ENCODE measurements around the gene RREB1. TPM values are rescaled to one million over a fixed set of nuclear protein-coding genes. Genes with fewer than 3 reads are reported as not detected.

RREB1 gene
- total and polyA plus RNA-seq, 2 experiments from 2014 or later: 8.5 to 25.5 TPM

GRCh38 chr6:7268362-7268761, 160.6 kb downstream of the RREB1 start:
- Histone ChIP-seq H4K20me1 (replicated peaks; ENCODE audit: insufficient read depth) (no peaks in the 10 kb centered on the region), H3K79me2 (replicated peaks; ENCODE audit: insufficient read depth) (no peaks in the 10 kb centered on the region), H3K4me3 (no peak overlapping the region), H3K27me3 (ENCODE audit: insufficient read depth) (no peaks in the 10 kb centered on the region), H3K4me1 (ENCODE audit: insufficient read depth) (no peaks in the 10 kb centered on the region), H3K36me3 (ENCODE audit: insufficient read depth) (no peaks in the 10 kb centered on the region), H2AFZ (no peak overlapping the region), H3K4me2 (no peak overlapping the region), H3K27ac (ENCODE audit: low read depth) (no peak overlapping the region), H3K9me2 (ENCODE audit: insufficient read depth) (no peaks in the 10 kb centered on the region), H3F3A (replicated peaks; ENCODE audit: low read depth) (no peaks in the 10 kb centered on the region)
- DNase-seq (ENCODE audit: low spot score): no peak
- H3K36me3 Mint-ChIP-seq (ENCODE audit: low read depth): no peaks in the 10 kb centered on the region
- H3K4me3 Mint-ChIP-seq: no peak overlapping the region
- H3K27me3 Mint-ChIP-seq (ENCODE audit: insufficient read depth, low read depth, poor library complexity): peaks cover 2% of the 10 kb centered on the region
- H3K9me3 Mint-ChIP-seq: no peaks in the 10 kb centered on the region
- TF ChIP-seq CTCF (conservative IDR thresholded peaks at IDR 0.05; ENCODE audit: low read depth in 2 of 2): no peak
- TF ChIP-seq, protein P1, sequence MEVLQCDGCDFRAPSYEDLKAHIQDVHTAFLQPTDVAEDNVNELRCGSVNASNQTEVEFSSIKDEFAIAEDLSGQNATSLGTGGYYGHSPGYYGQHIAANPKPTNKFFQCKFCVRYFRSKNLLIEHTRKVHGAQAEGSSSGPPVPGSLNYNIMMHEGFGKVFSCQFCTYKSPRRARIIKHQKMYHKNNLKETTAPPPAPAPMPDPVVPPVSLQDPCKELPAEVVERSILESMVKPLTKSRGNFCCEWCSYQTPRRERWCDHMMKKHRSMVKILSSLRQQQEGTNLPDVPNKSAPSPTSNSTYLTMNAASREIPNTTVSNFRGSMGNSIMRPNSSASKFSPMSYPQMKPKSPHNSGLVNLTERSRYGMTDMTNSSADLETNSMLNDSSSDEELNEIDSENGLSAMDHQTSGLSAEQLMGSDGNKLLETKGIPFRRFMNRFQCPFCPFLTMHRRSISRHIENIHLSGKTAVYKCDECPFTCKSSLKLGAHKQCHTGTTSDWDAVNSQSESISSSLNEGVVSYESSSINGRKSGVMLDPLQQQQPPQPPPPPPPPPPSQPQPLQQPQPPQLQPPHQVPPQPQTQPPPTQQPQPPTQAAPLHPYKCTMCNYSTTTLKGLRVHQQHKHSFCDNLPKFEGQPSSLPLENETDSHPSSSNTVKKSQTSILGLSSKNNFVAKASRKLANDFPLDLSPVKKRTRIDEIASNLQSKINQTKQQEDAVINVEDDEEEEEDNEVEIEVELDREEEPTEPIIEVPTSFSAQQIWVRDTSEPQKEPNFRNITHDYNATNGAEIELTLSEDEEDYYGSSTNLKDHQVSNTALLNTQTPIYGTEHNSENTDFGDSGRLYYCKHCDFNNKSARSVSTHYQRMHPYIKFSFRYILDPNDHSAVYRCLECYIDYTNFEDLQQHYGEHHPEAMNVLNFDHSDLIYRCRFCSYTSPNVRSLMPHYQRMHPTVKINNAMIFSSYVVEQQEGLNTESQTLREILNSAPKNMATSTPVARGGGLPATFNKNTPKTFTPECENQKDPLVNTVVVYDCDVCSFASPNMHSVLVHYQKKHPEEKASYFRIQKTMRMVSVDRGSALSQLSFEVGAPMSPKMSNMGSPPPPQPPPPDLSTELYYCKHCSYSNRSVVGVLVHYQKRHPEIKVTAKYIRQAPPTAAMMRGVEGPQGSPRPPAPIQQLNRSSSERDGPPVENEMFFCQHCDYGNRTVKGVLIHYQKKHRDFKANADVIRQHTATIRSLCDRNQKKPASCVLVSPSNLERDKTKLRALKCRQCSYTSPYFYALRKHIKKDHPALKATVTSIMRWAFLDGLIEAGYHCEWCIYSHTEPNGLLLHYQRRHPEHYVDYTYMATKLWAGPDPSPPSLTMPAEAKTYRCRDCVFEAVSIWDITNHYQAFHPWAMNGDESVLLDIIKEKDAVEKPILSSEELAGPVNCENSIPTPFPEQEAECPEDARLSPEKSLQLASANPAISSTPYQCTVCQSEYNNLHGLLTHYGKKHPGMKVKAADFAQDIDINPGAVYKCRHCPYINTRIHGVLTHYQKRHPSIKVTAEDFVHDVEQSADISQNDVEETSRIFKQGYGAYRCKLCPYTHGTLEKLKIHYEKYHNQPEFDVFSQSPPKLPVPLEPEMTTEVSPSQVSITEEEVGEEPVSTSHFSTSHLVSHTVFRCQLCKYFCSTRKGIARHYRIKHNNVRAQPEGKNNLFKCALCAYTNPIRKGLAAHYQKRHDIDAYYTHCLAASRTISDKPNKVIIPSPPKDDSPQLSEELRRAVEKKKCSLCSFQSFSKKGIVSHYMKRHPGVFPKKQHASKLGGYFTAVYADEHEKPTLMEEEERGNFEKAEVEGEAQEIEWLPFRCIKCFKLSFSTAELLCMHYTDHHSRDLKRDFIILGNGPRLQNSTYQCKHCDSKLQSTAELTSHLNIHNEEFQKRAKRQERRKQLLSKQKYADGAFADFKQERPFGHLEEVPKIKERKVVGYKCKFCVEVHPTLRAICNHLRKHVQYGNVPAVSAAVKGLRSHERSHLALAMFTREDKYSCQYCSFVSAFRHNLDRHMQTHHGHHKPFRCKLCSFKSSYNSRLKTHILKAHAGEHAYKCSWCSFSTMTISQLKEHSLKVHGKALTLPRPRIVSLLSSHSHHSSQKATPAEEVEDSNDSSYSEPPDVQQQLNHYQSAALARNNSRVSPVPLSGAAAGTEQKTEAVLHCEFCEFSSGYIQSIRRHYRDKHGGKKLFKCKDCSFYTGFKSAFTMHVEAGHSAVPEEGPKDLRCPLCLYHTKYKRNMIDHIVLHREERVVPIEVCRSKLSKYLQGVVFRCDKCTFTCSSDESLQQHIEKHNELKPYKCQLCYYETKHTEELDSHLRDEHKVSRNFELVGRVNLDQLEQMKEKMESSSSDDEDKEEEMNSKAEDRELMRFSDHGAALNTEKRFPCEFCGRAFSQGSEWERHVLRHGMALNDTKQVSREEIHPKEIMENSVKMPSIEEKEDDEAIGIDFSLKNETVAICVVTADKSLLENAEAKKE (CRISPR knock-in tag; IDR thresholded peaks at IDR 0.05): no peak
- TF ChIP-seq EZH2phosphoT487 (IDR thresholded peaks at IDR 0.05; ENCODE audit: unreplicated experiment): no peak
- H3K27ac Mint-ChIP-seq: no peak overlapping the region
- 0 out of 3 replicates have a peak, but pooled peaks cover 3% of the 10 kb centered on the region for H3K4me1 Mint-ChIP-seq
- ATAC-seq: no peak

Data from GM23338 (cell line).